Left lung (tissue), 10 donors: ENCODE data around the gene PAGE2B. TPM values are rescaled to one million over a fixed set of nuclear protein-coding genes. Genes with fewer than 3 reads are reported as not detected.

ENCODE experiments used
- ATAC-seq: fragments of 200-7000 bp; cut with Tn5 transposase; one replicate; pipeline ENCODE4 v1.9.1; 2020; ENCODE audit warnings: moderate library complexity
- DNase-seq, 4 donors: peaks; one replicate each; pipeline ENCODE4 v3.0.0-alpha.2; 2013 to 2020
- H3K27ac ChIP-seq, 2 donors: fragments of 200-600 bp; sonication (generic) in 1 of 2; one replicate each; pipeline versions ENCODE4 v1.5.0 to v1.8.0; 2020 to 2021
- H3K27me3 ChIP-seq, 2 donors: fragments of 200-600 bp; sonication (generic) in 1 of 2; one replicate each; pipeline versions ENCODE4 v1.5.0 to v1.8.0; 2020 to 2021
- H3K36me3 ChIP-seq, 2 donors: fragments of 200-600 bp; sonication (generic) in 1 of 2; one replicate each; pipeline versions ENCODE4 v1.5.0 to v1.8.0; 2020 to 2021
- H3K4me1 ChIP-seq, 2 donors: fragments of 200-600 bp; one replicate each; pipeline ENCODE4 v1.8.0; 2021
- H3K4me3 ChIP-seq, 2 donors: fragments of 200-600 bp; sonication (generic) in 1 of 2; one replicate each; pipeline versions ENCODE4 v1.5.0 to v1.8.0; 2020 to 2021; ENCODE audit warnings: mild to moderate bottlenecking in 1 of 2
- H3K9me3 ChIP-seq, 2 donors: fragments of 200-600 bp; sonication (generic) in 1 of 2; one replicate each; pipeline versions ENCODE4 v1.5.0 to v1.8.0; 2020 to 2021
- intact Hi-C, 2 donors: fragments of 100-400 bp; cut with DNase I; formaldehyde crosslinking; loops; one replicate each; pipeline versions ENCODE4 v1.11.2 to v1.14.2; 2022
- polyA plus RNA-seq, 6 donors: library from polyadenylated mRNA; unstranded; fragments of 120-200 nt; gene quantifications; one replicate each; pipeline ENCODE4 v1.2.1, GENCODE V29; 2013; ENCODE audit not compliant: insufficient read length in 6 of 6
- total RNA-seq, 2 donors: library from RNA; stranded (reverse); fragmentation: NEBNext Ultra II Directional; extraction: Animal tissue kit (Norgen Biotek cat#: 25700); gene quantifications; one replicate each; pipeline ENCODE4 v1.2.1, GENCODE V29; 2021
- TF ChIP-seq, protein P1 (sequence below), 2 donors: fragments of 200-600 bp; sonication (generic) in 1 of 2; IDR thresholded peaks; one replicate each; pipeline versions ENCODE4 v1.5.0 to v1.8.0; 2021; ENCODE audit warnings: antibody characterized with exemption in 2 of 2
- donor health status: DM: no; HTN: yes; CAD: no.
- donor health status: DM: no; HTN: no; CAD: no.

PAGE2B gene
- total and polyA plus RNA-seq, 8 donors = not detected

DNA sequence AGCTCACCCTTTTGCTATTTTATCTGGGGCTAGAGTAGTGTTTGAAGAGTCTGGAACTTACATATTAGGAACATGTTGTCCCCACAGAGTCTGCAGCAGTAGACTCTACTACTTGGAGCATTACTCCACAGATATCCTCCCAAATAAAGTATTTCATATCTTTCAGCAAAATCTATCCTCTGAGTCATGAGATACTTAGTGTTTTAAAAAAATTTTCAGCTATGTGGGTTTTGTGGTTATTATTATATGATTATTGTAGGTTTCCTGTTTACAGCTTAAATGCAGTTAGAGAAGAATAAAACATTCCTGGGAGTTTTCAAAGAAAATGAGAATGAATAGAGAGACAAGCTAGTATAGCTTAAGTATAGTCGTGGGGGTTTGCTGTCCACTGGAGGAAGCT, 44.9 kb downstream of the PAGE2B start:
- Histone ChIP-seq H3K36me3 (no peaks in the 10 kb centered on the region), H3K4me3 (no peak overlapping the region), H3K4me1 (no peaks in the 10 kb centered on the region), H3K9me3 (no peaks in the 10 kb centered on the region), H3K27ac (no peak overlapping the region), H3K27me3 (no peaks in the 10 kb centered on the region)
- no peak for DNase-seq
- TF ChIP-seq, protein P1, sequence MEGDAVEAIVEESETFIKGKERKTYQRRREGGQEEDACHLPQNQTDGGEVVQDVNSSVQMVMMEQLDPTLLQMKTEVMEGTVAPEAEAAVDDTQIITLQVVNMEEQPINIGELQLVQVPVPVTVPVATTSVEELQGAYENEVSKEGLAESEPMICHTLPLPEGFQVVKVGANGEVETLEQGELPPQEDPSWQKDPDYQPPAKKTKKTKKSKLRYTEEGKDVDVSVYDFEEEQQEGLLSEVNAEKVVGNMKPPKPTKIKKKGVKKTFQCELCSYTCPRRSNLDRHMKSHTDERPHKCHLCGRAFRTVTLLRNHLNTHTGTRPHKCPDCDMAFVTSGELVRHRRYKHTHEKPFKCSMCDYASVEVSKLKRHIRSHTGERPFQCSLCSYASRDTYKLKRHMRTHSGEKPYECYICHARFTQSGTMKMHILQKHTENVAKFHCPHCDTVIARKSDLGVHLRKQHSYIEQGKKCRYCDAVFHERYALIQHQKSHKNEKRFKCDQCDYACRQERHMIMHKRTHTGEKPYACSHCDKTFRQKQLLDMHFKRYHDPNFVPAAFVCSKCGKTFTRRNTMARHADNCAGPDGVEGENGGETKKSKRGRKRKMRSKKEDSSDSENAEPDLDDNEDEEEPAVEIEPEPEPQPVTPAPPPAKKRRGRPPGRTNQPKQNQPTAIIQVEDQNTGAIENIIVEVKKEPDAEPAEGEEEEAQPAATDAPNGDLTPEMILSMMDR (IDR thresholded peaks at IDR 0.05) = no peak
- intact Hi-C loops = no loop called here
- ATAC-seq = no peak

DNA sequence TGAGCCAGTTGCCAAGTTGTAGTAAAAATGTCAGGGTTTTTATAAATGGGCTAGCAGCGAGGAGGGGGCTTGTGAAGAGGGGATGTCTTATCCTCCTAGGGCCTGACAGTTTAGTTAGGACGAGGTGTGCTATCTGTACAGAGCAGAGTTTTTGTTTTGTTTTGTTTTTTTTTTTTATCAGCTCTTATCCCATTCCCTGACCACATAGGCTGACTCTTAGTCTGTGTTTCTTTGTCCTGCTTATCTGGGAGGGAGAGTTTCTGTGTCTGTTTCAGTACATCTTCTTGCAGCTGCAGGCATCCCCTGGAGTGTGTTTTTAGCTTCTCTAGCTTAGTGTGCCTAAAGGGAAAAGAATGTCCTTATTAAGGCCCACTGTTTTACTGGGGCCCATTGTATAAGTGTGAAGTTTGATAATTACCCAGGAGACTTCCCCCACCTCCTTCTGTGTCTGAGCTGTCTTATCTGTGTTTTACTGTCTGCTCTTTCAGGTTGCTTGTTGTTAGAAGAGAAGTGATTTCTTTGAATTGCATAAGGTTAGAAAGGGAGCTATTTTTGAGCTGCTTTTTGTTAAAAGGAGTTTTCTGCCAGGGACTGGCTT, 46.0 kb downstream of the PAGE2B start:
- Histone ChIP-seq H3K27me3 (no peaks in the 10 kb centered on the region), H3K36me3 (no peaks in the 10 kb centered on the region), H3K9me3 (no peaks in the 10 kb centered on the region), H3K27ac (peak overlapping the region in 1 of 2 donors; percentile 13), H3K4me3 (no peak overlapping the region), H3K4me1 (no peaks in the 10 kb centered on the region)
- intact Hi-C loops = no loop called here
- ATAC-seq = no peak
- TF ChIP-seq, protein P1 (IDR thresholded peaks at IDR 0.05) = no peak
- no peak for DNase-seq

DNA sequence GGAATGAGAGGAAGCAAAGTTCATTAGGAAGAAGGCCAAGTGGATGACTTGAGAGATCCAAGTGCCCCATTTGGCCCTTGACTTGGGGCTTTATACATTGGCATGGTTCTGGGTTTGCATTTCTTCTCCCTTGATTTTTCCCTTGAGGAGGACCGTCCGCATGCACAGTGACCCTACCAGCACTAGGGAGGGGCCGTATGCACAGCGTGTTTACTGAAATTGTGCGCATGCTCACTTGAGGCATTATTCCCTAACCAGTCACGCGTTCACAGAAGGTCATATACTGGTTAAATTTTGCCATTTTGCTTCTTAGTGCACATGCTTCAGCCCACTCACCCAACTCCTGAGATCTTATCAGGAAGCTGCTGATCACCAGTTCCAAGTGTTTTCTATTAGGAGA, 49.1 kb downstream of the PAGE2B start:
- no peaks in the 10 kb centered on the region for H3K36me3 ChIP-seq
- ATAC-seq (no peak), DNase-seq (no peak)
- H3K27ac ChIP-seq = no peak overlapping the region
- H3K27me3 ChIP-seq = no peaks in the 10 kb centered on the region
- no peak overlapping the region for H3K4me3 ChIP-seq
- H3K4me1 ChIP-seq = no peaks in the 10 kb centered on the region
- TF ChIP-seq, protein P1 (IDR thresholded peaks at IDR 0.05) = no peak
- H3K9me3 ChIP-seq = no peaks in the 10 kb centered on the region
- intact Hi-C loops = no loop called here

DNA sequence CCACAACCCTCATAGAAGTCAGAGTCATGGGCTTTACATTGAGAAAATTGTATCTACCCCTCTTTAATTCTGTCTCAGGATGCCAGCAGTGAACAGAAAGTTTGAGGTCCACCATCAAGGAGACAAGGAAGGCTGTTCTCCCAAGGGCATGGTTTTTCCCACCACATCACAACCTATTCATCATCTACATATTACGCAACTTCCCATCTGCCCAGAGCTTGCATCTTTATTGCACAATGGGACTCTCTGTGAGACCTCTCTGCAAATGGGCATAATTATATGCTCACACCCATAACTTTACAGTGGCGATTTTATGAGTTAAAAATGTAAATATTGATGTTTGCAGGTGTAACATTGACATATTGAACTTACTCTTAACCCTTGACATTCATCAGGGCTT, 52.9 kb downstream of the PAGE2B start:
- ATAC-seq = no peak
- intact Hi-C loops = no loop called here
- Histone ChIP-seq H3K27ac (no peak overlapping the region), H3K27me3 (peaks cover 0 to 3% of the 10 kb centered on the region in 2 donors), H3K9me3 (no peaks in the 10 kb centered on the region), H3K36me3 (no peaks in the 10 kb centered on the region), H3K4me3 (no peak overlapping the region), H3K4me1 (no peaks in the 10 kb centered on the region)
- no peak for DNase-seq
- TF ChIP-seq, protein P1 (IDR thresholded peaks at IDR 0.05) = no peak

Other genes with a start within 250 kb of the PAGE2B start
- 10 to 100 TPM in 1 of 2 donors, 1 to 10 TPM in 1; 4.2 to 19.7 TPM for gene TRO, start 154.2 kb upstream of the PAGE2B start, total RNA-seq
- 100 to 1,000 TPM in 4 of 6 donors, 10 to 100 TPM in 2; 85.5 to 137 (median 104) TPM for gene TRO, start 154.2 kb upstream of the PAGE2B start, polyA plus RNA-seq
- under 1 TPM in 1 of 2 donors, not detected in 1; 0.47 TPM for gene PFKFB1, start 80.8 kb upstream of the PAGE2B start, total RNA-seq
- under 1 TPM; 0.18 to 0.60 (median 0.44) TPM for gene PFKFB1, start 80.8 kb upstream of the PAGE2B start, polyA plus RNA-seq
- gene APEX2, start 74.7 kb upstream of the PAGE2B start, total RNA-seq = 10 to 100 TPM; 13.5 to 19.8 TPM
- 10 to 100 TPM; 12.7 to 15.6 (median 14.8) TPM for gene APEX2, start 74.7 kb upstream of the PAGE2B start, polyA plus RNA-seq
- gene ALAS2, start 44.1 kb upstream of the PAGE2B start, total RNA-seq = 1 to 10 TPM; 1.0 to 2.2 TPM
- 10 to 100 TPM; 14.3 to 56.9 (median 28.8) TPM for gene ALAS2, start 44.1 kb upstream of the PAGE2B start, polyA plus RNA-seq
- gene PAGE2, start 14.0 kb downstream of the PAGE2B start, total RNA-seq = not detected
- gene PAGE2, start 14.0 kb downstream of the PAGE2B start, polyA plus RNA-seq = under 1 TPM in 2 of 6 donors, not detected in 4; 0.31 to 0.50 TPM
- not detected for gene PAGE5, start 145.3 kb downstream of the PAGE2B start, total RNA-seq
- gene PAGE5, start 145.3 kb downstream of the PAGE2B start, polyA plus RNA-seq = not detected
- not detected for gene PAGE3, start 189.9 kb downstream of the PAGE2B start, total RNA-seq
- gene PAGE3, start 189.9 kb downstream of the PAGE2B start, polyA plus RNA-seq = not detected